Small intestine (tissue), 7 donors: ENCODE data around the gene SOX2. TPM values are rescaled to one million over a fixed set of nuclear protein-coding genes. Genes with fewer than 3 reads are reported as not detected.
"Not testable (repeated sequence)": the region's sequence is repeated elsewhere in the genome, so short reads cannot be mapped to it uniquely, and the experiment has no call there.

Source experiments
- DNase-seq, 2 donors: peaks; one replicate each; pipeline versions ENCODE4 v3.0.0 to v3.0.0-alpha.2; 2013
- FAIRE-seq: peaks from 2 replicates; lab custom pipeline; 2012; peaks lifted over from hg19 to GRCh38; lab: Jason Lieb, UNC
- H3K27ac ChIP-seq, 3 donors: one replicate each; pipeline ENCODE4 v1.5.1; 2013; ENCODE audit warnings: low read length in 2 of 3, mild to moderate bottlenecking in 2 of 3, control low read depth in 1 of 3, inconsistent platforms in 1 of 3, low read depth in 1 of 3, moderate library complexity in 1 of 3
- H3K27me3 ChIP-seq, 3 donors: one replicate each; pipeline ENCODE4 v1.6.1; 2013; ENCODE audit warnings: low read length in 3 of 3, inconsistent platforms in 1 of 3; ENCODE audit not compliant: control insufficient read depth in 3 of 3, insufficient read depth in 3 of 3
- H3K36me3 ChIP-seq, 3 donors: one replicate each; pipeline ENCODE4 v1.6.1; 2013; ENCODE audit warnings: low read length in 3 of 3, inconsistent platforms in 1 of 3, low read depth in 1 of 3, mild to moderate bottlenecking in 1 of 3, moderate library complexity in 1 of 3; ENCODE audit not compliant: control insufficient read depth in 3 of 3, insufficient read depth in 2 of 3
- H3K4me1 ChIP-seq, 3 donors: one replicate each; pipeline ENCODE4 v1.6.1; 2013; ENCODE audit warnings: low read length in 2 of 3, inconsistent platforms in 1 of 3, low read depth in 1 of 3, mild to moderate bottlenecking in 1 of 3, moderate library complexity in 1 of 3; ENCODE audit not compliant: control insufficient read depth in 3 of 3, insufficient read depth in 2 of 3
- H3K4me3 ChIP-seq, 3 donors: one replicate each; pipeline ENCODE4 v1.5.1; 2013; ENCODE audit warnings: low read length in 3 of 3, control low read depth in 1 of 3, inconsistent platforms in 1 of 3, low read depth in 1 of 3, mild to moderate bottlenecking in 1 of 3, moderate library complexity in 1 of 3
- H3K9me3 ChIP-seq, 2 donors: one replicate each; pipeline ENCODE4 v1.6.1; 2013; ENCODE audit warnings: low read depth in 1 of 2, low read length in 1 of 2; ENCODE audit not compliant: control insufficient read depth in 2 of 2, insufficient read depth in 1 of 2
- WGBS, 3 donors: extraction: QIAGEN DNeasy Blood & Tissue Kit; methylation state at CpG; one replicate each; pipeline ENCODE4 v1.1.7; 2013; 5-methylcytosine and 5-hydroxymethylcytosine counted together
- polyA plus RNA-seq, 4 donors: library from polyadenylated mRNA; stranded (reverse) in 3 of 4; unstranded in 1 of 4; fragments of 200-250 nt in 3 of 4; fragments of 120-200 nt in 1 of 4; gene quantifications; one replicate each; pipeline versions ENCODE4 v1.2.1 to v1.2.3, GENCODE V29; 2013
- donor health status: healthy with polysubstance abuse.
- donor health status: control.
- donor health status: control.
- donor health status: Bipolar disorder and iron deficiency.
- donor health status: healthy.

Gene SOX2
- polyA plus RNA-seq, 4 donors, result 0.22 to 1.4 TPM; not detected in 2

GRCh38 chr3:181753391-181753790 is 41.7 kb downstream of the SOX2 start:
- H3K27me3 ChIP-seq, result peaks cover 0 to 9% (median 3%) of the 10 kb centered on the region in 3 donors
- FAIRE-seq, result no peak
- H3K36me3 ChIP-seq, result no peaks in the 10 kb centered on the region
- H3K9me3 ChIP-seq, result no peaks in the 10 kb centered on the region
- H3K4me3 ChIP-seq, result no peak overlapping the region
- DNase-seq, result no peak
- WGBS, 3 donors, result 67 to 72% (median 68%) methylated on average over 3 of the region's 3 CpGs
- H3K4me1 ChIP-seq, result no peaks in the 10 kb centered on the region
- H3K27ac ChIP-seq, result no peak overlapping the region

GRCh38 chr3:181755959-181756358 is 44.2 kb downstream of the SOX2 start:
- DNase-seq, result no peak
- no peak for FAIRE-seq
- no peaks in the 10 kb centered on the region for H3K9me3 ChIP-seq
- no peaks in the 10 kb centered on the region for H3K4me1 ChIP-seq
- H3K27me3 ChIP-seq, result peaks cover 0 to 9% (median 3%) of the 10 kb centered on the region in 3 donors
- H3K4me3 ChIP-seq, result no peak overlapping the region
- H3K36me3 ChIP-seq, result no peaks in the 10 kb centered on the region
- WGBS, 3 donors, result 36 to 48% (median 47%) methylated on average over 3 of the region's 3 CpGs
- H3K27ac ChIP-seq, result no peak overlapping the region

GRCh38 chr3:181756645-181757297 is 45.0 kb downstream of the SOX2 start:
- Histone ChIP-seq H3K27me3 (peaks cover 0 to 9% (median 3%) of the 10 kb centered on the region in 3 donors), H3K9me3 (no peaks in the 10 kb centered on the region), H3K4me1 (no peaks in the 10 kb centered on the region), H3K36me3 (no peaks in the 10 kb centered on the region), H3K27ac (no peak overlapping the region), H3K4me3 (no peak overlapping the region)
- FAIRE-seq, result no peak
- DNase-seq, result no peak
- 51 to 52% (median 51%) methylated on average over 3 of the region's 3 CpGs for WGBS, 3 donors

GRCh38 chr3:181757694-181758306 is 46.1 kb downstream of the SOX2 start:
- H3K27ac ChIP-seq, result no peak overlapping the region
- no peaks in the 10 kb centered on the region for H3K9me3 ChIP-seq
- FAIRE-seq, result no peak
- WGBS, 3 donors, result 26 to 40% (median 38%) methylated on average over 3 of the region's 3 CpGs
- no peak for DNase-seq
- peaks cover 0 to 9% (median 3%) of the 10 kb centered on the region in 3 donors for H3K27me3 ChIP-seq
- no peaks in the 10 kb centered on the region for H3K4me1 ChIP-seq
- H3K36me3 ChIP-seq, result no peaks in the 10 kb centered on the region
- no peak overlapping the region for H3K4me3 ChIP-seq

- DNase-seq (no peak), FAIRE-seq (no peak)
- Histone ChIP-seq H3K27ac (no peak overlapping the region), H3K9me3 (no peaks in the 10 kb centered on the region), H3K4me3 (no peak overlapping the region), H3K4me1 (no peaks in the 10 kb centered on the region), H3K36me3 (no peaks in the 10 kb centered on the region), H3K27me3 (peaks cover 0 to 5% (median 0%) of the 10 kb centered on the region in 3 donors)
- 88 to 91% (median 90%) methylated on average over 6 of the region's 6 CpGs for WGBS, 3 donors
These were observed 50.2 kb downstream of the SOX2 start for GRCh38 chr3:181761906-181762305.

- H3K27ac ChIP-seq, H3K4me3 ChIP-seq, FAIRE-seq, DNase-seq, H3K4me1 ChIP-seq, H3K36me3 ChIP-seq, H3K9me3 ChIP-seq, H3K27me3 ChIP-seq: not testable (repeated sequence)
- WGBS, 3 donors, result 93 to 95% (median 93%) methylated on average over 5 of the region's 5 CpGs
These were observed 52.3 kb downstream of the SOX2 start for GRCh38 chr3:181764033-181764432.
